Stimulated activated CD8-positive, alpha-beta memory T cell treated with anti-CD3 and anti-CD28 coated beads, Interleukin-7, amount 100 ng/mL, for 48 hours (primary cell): Measurements from ENCODE around the gene PIP4K2B.
A peak's percentile ranks its signal among the peaks of the same experiment; 100 is the strongest.

Experiments
- DNase-seq, 2 donors: peaks; one replicate each; pipeline ENCODE4 v3.0.0-alpha.2; 2020; ENCODE audit warnings: low read depth in 1 of 2; ENCODE audit errors: extremely low read depth in 1 of 2

Gene PIP4K2B

DNA sequence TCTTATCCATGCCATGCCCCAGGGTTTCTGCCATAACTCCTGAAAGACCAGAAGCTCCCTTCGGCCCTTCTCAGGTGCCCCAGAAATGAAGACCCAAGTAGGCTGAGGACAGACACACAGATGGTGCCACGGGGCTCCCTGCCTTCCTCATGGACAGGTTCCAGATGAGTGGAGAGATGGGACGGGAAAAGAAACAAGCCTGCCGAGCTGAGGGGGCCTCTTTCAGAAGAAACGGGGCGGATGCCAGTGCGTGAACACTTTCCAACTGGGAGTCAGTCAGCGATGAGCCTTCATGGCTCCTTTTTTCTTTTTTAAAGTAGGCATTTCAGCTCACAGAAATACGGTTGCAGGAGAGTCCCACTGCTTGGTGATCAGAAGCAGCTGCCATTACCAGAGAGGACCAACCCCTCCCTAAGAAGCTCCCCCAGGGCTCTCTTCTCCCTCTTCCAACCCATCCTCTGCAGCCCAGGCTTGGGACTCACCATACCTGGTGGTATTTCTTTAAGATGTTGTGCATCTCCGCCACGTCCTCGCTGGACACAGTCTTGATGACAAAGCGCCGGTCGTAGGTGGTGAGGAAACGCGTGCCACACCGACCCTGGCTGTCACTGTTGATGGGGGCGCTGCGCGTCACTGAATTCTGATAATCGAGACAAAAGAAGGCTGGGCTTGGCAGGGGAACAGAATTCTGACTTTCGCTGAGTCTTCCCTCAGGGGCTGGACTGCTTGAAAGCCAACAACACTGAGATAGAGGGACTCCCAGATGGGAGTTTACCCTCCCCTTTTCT is 19.2 kb downstream of the PIP4K2B start:
- DNase-seq = no peak

DNA sequence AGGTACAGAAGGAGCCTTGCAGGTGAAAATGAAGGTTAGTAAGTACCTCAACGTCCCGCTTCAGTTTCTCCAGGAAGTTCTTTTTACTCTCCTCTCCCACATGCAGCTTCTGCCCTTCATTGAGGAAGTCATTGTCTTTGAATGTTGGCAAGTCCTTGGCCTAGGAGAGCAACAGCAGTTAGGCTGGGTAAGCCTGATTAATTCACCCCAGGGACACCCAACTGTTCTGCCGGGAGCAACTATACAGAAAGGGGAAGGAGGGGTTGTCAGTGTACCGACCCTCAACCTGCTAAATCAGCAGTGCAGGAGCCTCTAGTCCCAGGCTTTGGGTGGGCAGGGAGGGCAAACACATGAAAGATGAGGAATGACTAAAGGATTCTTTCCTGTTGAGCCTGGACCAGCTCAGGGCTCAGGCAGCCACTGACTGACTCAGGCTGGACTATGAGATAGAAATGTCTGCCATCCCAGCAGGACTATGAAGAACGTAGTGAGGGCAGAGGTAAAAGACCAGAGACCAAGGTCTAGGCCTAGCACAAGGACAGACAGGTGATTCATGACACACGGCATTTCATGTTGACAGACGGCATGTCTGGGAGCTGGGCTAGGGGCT is 21.6 kb downstream of the PIP4K2B start:
- no peak for DNase-seq

DNA sequence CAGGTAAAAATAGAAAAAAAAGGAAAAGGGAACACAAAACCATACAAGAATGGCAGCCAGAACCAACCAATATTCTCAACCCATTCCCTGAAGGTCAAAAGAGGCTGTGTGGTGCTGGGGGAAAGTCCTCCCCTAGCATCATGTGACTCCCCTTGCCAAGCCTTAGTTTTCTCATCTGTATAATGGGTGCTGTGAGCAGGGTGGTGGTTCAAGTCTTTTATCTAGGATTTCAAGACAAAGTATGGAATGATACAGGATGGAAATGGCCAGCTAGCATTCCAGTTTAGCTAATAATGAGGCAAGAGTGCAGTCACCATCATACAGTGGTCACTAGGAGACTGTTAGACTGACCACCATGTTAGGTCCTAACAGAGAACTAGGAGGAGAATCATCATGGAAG is 26.1 kb downstream of the PIP4K2B start:
- DNase-seq = no peak

DNA sequence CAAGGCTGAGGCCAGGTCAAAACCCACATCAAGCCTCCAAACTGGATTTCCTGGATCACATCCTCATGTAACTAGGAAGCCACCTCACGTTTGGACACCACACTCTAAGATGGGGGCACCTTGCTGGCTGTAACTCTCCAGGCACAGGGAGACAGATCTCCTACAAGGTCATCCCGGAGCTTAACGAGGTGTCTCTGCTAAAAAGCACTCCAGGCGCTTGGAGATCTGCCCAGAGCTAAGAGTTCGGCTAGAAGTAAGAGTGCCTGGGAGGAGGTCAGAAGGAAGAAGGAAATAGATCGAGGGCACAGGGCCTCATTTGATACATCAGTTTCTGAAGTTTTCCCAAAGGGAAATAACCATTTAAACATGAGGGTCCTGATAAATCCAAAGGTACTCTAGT is 30.9 kb downstream of the PIP4K2B start:
- DNase-seq = no peak

DNA sequence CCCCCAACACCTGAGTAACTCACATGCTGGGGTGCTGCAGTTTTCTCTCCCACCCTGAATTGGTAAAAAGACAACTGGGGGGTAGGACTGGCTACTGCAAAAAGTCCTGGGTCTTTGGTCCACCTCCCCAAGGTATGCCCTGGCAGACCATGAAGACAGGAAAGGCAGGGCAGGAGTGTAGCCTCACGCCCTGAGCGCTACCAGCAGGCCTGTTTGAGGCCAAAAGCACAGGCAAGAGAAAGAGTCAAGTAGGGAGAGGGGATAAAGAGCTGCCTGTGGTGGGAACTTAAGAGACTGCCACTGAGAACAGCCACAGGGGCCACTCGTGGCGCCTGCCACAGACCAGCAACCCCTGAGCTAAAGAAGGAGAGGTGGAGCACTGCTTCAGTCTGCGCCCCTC is 33.0 kb downstream of the PIP4K2B start:
- DNase-seq = no peak

DNA sequence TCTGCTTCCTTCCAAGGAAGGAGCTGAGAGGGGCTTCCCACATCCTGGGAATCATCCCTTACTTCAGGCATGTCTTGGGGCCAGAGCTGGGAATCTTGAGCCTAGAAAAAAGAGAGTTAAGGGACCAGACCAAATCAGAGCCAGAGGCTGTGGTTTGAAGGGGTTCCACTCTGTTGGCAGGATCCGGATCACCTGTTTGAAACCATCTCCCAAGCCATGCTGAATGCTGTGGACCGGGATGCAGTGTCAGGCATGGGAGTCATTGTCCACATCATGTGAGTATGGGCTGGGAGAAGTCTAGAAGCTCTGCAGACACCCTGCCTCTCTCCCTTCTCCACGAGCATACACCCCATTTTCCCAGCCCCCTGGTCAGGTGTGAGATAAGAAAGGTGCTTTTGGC is 37.1 kb downstream of the PIP4K2B start:
- no peak for DNase-seq

DNA sequence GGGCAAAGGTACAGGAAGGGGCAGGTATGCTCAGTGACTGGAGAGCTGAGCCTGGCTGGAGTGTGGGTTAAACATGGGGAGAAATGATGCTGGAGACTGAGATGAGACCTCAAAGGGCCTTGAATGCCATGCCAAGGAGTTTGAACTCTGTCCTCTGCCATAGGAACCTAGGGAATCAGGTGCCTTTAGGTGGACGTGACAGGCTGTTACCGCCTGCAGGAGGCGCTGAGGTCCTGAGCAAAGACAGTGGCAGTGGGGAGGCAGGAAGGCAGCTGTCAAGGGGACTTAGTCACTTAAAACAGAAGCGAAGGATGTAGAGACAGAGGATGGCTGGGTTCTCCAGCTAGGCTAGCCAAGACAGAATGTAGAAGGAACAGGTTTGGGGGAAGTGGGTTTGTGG is 37.7 kb downstream of the PIP4K2B start:
- no peak for DNase-seq

DNA sequence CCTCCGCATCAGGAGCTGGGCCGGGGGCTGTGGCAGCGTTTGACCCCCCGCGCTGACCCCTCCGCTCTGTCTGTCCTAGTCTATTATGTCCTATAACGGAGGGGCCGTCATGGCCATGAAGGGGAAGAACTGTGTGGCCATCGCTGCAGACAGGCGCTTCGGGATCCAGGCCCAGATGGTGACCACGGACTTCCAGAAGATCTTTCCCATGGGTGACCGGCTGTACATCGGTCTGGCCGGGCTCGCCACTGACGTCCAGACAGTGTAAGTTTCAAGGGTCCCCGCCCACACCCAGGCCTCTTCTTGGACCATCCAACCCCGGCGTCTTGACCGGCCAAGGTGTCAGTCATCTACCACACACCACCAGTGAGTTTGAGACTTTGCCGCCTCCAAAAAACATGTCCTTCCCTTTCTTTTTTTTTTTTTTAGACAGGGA is 46.3 kb downstream of the PIP4K2B start:
- DNase-seq = no peak

DNA sequence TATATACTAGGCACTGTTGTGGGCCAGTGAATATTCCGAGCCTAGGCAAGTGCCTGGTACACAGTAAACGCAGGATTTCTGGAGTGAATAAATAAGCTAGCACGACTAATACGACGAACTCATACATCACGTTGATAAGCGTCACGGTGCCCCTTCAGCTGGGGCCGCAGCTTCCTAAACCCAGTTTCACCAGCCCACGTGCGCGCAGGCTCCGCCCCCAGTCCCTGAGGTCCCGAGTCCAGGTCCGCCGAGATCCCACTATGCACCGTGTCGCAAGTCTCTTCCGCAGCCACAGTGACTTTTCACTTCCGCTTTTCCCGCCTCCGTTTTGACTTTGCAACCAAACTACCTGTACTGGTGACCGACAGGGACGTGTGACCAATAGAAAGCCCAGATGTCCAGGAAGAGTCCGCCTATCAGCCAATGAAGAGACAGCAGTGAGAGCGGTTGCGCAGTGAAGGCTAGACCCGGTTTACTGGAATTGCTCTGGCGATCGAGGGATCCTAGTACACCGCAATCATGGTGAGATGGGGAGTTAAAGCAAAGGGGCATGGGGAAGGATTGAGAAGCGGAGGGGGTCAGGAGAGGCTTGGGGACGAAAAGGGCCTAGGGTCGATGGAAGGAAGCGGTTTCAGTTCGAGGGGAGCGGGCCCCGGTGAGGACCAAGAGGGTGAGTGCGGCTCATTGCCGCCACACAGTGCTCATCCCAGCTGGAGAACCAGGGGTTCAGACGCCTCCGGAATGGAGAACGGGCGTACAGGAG is 46.9 kb downstream of the PIP4K2B start, which contains the start of gene PSMB3:
Gene PSMB3, plus strand, starts transcription at position 434 of the 763 bp plus-strand sequence. Its CDS starts 86 bp downstream, at position 520.
- DNase-seq = peak; percentile 93 to 98

DNA sequence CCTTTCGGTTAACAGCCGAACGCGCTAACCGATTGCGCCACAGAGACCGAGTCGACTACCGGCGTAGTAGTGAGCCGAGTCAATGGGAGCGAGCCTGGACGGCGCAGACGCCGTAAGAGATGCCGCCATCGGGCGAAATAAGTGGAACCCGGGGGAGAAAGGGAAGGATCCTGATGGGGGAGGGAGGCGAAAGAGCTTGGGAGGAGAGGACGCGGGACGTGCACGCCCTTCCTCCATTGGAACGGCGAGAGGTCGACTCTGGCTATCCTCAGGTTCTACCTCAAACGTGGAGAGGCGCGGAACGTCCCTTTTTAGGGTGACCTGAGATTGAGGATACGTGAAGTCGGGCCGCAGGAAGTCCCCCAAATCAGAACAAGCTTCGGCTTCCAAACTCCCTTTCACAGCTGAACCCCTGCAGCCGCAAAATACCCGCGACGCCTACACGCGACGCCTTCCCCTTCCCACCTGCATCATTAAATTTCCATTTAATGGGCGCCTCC is 47.5 kb downstream of the PIP4K2B start:
- peak; percentile 54 to 62 for DNase-seq

DNA sequence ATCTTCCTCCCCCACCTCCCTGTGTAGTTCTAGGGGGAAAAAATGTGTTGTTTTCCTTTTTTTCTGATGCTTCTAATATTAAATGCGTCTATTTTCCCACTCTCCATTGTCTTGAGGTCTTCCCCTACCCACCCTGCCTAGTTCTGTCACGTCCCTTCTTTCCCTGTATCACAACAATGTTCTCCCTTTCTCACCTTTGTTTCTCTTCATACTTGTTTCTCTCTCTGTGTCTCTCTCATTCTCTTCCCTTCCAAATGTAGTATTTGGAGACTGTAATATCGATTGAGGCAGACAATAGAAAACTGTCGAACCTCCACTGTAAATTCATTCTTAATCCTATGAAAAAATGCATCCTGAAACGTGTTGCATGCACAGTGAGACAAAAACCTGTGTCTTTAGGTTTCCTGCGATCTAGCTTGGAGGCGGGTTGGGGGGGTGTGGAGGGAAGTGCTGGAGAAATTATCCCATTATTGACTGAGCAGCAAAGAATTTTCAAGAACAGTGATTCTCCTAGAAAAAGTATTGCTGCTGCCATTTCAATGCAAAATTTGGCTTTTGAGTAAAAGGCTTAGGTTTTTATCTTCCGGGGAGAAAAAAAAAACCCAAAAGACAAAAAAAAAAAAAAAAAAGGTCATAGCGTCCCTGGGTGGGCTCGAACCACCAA is 48.1 kb downstream of the PIP4K2B start:
- no peak for DNase-seq

DNA sequence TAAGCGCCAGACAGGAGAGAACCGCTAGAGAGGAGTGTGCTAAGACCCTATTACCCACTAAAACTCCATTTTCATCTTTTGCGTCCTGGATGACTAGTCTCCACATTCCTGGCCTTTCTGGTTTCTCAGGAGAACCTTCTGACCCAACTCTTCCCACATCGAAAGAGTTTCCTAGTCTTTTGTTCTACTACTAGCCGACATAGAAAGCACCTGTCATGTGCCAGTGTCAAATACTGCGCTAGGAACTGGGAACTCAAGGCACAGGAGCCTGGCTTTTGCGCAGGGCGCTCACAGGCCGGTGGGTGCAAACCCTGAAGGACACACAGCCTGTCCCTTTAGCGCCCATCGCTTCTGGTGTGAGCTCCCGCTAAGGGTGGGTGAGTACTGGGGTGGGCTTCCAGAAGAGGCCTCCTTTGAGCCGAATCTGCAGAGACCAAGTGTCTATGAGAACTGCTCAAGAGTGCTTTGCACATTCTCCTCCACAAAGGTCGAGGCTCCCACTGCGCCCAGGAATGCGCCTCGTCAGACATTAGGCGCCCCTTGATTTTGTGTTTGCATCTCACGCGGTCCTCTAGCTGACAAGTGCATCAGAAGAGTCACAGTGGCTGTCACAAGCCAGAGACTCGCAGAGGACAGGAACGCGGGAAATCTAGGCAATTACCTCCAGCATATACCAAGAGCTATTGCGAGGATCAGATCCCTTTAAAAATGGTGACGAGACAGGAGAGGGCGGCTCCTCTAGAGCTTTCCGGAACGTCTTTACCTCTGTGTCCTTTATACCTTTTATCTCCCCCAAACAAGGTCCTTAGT is 48.8 kb downstream of the PIP4K2B start:
- no peak for DNase-seq

DNA sequence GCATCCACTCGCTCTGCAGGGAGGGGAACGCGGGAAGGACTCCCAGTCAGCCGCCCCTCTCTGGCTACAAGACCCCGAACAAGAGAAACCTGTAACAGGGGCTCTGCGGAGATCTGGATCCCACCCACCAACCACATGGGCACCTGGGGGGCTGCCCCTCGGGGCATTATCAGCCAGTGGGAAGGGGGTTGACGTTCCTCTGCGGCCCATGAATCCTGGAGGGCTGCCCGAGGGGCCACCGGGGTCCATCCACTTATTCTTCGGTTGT is 49.4 kb downstream of the PIP4K2B start:
- DNase-seq = no peak

DNA sequence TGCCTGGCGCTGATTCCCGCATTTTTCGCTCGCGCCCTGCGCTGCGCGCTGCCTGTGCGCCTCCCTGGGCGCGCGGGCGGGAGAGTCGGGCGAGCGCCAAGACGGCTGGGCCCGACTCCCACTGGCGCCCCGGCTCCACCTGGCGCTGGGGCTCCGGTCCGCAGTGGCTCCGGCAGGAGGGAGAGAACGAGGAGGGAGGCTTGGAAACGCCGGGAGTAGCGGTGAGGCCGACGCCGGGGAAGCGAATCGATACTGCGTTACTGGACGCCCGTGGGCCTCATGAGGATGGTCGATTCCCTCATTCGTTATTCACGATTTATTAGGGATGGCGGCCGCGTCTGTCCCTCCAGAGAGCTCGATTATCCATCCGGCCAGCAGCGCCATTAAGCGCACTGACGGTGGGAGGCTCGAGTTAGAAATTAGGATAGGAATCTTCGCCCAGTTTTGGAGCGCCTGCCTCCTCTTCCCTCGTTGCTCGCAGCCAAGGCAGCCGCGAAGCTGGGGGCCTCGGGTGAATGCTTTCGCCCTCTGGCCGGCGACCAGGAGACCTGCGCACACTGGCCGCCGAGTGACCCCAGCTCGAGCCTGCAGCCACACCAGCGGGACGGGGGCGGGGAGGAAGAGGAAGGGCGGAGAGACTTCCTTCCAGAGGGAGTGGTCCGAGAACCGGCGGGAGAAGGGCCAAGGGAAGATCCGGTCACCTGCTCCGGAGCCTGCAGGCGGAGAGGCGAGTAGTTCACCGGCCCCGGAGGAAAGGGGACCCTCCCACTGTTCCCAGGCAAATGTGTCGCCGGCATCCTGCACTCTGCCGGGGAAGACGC is 49.9 kb downstream of the PIP4K2B start:
- no peak for DNase-seq

DNA sequence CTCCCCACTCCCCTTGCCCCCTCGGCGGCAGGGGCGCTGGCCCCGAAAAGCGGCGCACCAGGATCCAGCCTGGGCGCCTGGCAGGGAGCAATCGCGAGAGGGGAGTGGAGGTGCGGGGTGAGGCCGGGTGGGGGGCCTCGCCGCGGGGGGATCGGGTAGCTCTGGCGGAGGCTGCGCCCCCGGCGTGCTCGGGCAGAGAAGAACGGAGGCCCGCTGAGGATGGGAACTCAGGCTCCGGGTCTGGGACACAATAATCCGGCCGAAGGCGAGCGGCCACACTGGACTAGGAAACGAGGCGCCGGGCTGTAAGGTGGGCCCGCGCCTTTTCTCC is 50.5 kb downstream of the PIP4K2B start:
- DNase-seq = no peak

DNA sequence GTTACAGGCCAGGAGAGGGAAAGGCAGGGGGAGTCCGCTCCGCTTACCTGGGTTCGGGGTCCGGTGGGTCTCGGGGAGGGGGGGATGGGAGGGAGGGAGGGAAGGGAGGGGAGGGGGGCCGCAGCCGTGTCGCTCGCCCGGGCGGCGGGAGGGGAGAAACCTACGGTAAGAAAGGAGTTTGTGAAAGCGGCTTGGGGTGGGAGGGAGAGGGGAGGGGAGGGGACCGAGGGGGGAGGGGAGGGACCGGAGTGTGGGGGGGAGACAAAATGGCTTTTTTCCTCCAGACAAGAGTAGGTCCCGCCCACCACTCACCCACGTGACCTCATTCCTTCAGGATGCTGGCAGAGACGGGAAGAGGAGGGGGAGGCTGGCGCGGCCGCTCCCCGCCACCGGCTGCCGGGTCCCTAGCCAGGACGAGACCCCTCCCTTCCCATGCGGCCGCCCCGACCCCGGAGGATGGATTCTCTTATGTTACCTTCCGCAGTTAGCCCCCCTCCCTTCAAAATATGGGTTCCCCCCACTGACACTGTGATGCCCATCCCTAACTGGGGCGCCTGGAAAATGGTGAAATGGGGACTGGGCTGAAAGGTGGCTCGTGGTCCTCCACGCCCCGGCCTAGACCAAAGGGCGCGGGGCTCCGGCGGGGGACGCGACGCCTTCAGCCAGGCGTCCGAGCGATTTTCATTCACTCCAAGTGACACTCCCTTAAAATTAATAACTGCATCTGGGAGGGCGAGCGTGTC is 51.0 kb downstream of the PIP4K2B start, which contains the start of gene PCGF2:
Gene PCGF2, minus strand, starts transcription at position 188 of the 743 bp plus-strand sequence. CDS start 7,934 bp downstream, outside the sequence.
- no peak for DNase-seq

DNA sequence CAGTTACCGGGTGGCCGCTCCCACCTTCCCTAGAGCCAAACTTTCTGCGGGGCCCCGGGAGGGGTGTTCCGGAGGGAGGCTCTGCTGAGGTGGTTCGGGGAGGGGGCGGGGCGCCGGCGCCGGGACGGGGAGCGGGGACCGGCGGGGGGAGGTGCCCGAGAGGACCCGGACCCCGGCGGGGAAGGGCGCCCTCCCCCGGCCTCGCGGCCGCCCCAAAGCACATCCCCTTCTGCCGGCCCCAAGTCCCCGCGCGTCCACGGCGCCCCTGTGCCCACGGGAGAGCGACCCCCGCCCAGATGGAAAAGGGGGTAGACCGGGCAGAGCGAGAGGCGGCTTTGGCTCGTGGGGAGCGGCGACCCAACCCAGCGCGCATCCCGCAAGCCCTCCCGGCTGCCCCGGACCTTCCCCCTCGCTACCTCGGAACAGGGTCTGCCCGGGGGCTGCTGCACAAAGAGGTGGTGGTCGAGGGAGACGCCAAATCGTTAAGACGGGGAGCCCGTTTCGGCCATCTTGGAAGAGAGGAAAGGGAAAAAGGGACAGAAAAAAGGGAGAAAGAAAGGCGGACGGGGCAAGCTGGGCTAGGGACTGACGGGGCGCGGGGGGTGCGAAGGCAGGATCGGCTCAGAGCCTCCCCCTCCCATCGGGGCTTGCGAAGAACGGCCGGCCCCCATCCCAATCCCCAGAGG is 51.8 kb downstream of the PIP4K2B start:
- no peak for DNase-seq

DNA sequence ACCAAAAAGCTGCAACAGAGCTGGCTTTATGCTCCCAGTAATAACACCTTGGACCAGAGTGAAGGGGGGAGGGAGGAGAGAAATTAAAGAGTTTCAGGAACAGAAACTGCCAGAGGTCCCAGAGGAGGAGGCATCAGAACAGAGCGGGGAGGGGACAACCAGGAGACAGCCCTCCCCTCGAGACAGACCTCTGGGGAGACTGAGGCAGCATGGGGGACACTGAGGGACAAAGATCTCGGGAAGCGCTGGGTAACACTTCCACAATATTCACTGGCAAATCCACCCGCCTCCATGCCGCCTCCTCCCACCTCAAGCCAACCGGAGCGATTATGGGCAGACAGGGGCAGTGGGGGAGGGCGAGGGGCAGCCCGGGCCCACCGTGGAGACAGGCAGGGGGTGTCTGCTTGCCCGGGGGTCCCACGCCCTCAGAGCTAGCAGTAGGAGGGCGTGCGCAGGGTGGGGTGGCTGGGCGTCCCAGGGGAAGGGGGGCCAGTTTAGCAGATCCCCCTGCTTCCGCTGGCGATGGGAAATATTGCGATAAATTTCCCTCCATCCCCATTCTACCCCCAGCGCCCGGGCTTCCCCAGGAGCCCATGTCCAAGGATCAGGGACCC is 52.4 kb downstream of the PIP4K2B start:
- DNase-seq = no peak
